Metanephros (tissue), 2 donors: ENCODE data around the gene FAM43A. TPM values are rescaled to one million over a fixed set of nuclear protein-coding genes. Genes with fewer than 3 reads are reported as not detected.

Experiments used
- small RNA-seq: library from RNA; depleted of rRNA; stranded (forward); fragments of <200 nt; gene quantifications from one replicate; pipeline ENCODE3, GENCODE V24; 2014; ENCODE audit warnings: low replicate concordance
- total RNA-seq: library from RNA; depleted of rRNA; stranded (reverse); fragments of >200 nt; gene quantifications from one replicate; pipeline ENCODE4 v1.2.3, GENCODE V29; 2014

FAM43A gene
- 19.6 TPM for total RNA-seq

GRCh38 chr3:194685718-194686413 is at the start of gene FAM43A:
FAM43A (plus strand) TSS chr3:194685883; CDS start chr3:194686827, 944 bp downstream.

GRCh38 chr3:194671900-194672808 is 13.5 kb upstream of the FAM43A start, which contains the start of gene LSG1:
LSG1 (minus strand) TSS chr3:194672191; CDS start chr3:194672162, 29 bp downstream.

Small RNA genes within 50 kb of the gene (small RNA-seq; reads per million reads assigned to genes)
- not detected for gene AC046143.2

Other genes with a start within 250 kb of the FAM43A start
- gene ATP13A3, start 198.9 kb upstream of the FAM43A start, total RNA-seq: 102 TPM
- gene TMEM44, start 52.5 kb upstream of the FAM43A start, total RNA-seq: 14.4 TPM
- 29.8 TPM for gene LSG1, start 13.7 kb upstream of the FAM43A start, total RNA-seq